HG02763 (cell line): ENCODE results near the gene HAL.

Experiments used
- ATAC-seq: cut with Tn5 transposase; IDR thresholded peaks from one replicate; pipeline ENCODE4 v1.9.1; 2021; ENCODE audit warnings: mild to moderate bottlenecking, moderate library complexity; ENCODE audit not compliant: unreplicated experiment

The HAL gene

DNA sequence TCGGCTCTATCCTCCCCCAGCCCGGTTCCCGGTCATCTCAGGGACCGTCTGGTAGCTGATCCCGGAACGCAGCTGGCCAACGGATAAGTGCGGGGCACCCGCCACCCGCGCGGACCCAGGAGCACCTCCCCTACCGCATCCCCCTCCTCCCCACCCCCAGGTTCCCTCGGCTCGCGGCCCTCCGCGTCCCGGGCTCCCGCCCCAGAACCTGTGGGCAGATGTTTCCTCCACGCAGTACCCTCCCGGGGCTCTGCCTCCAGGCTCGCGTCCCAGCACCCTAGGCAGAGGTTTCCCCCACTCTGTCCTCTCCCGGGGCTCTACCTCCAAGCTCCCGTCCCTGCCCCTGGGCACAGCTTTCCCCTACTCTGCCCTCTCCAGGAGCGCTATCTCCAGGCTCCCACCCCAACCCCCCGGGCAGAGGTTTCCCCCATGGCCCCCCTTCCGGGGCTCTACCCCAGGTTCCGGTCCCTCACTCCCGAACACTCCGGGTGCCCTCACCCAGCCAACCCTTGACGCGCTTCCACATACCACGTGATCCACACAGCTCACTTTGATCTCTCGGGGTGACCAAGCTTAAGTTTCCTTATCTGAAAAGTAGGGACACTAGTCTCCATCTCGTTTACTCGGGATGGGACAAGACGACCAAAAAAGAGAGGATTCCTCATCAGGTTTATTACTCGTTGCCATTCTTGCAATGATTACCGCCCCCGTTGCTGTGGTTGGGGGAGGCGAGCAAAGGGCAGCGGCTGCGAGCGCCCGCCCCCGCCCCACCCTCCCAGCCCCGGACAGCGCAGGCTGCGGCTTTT, 53.4 kb downstream of the HAL start, which contains the start of gene CCDC38:
TSS of gene CCDC38 (minus strand) at position 91 of the 806 bp plus-strand sequence. CDS start 6,105 bp downstream, outside the sequence.
- ATAC-seq = peak; percentile 98

DNA sequence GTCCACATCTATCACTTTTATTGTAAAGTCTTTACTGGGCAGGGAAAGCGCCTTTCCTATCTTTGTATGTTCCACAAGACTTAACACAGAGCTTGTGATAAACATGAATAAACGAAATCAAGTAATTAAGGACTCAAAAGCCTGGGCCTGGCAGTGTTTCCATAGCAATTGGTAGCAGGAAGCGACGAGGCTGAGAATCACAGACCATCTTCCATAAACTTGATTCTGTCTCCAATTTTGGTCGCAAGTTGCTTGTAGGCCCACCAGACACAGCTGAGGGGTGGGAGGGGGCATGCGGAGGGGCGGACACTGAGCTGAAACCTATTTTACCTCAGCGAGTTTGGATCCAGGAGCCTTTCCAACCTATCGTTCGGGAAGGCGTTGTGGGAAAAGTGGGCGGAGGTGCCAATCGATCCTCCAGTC, 54.0 kb downstream of the HAL start:
- ATAC-seq = no peak

DNA sequence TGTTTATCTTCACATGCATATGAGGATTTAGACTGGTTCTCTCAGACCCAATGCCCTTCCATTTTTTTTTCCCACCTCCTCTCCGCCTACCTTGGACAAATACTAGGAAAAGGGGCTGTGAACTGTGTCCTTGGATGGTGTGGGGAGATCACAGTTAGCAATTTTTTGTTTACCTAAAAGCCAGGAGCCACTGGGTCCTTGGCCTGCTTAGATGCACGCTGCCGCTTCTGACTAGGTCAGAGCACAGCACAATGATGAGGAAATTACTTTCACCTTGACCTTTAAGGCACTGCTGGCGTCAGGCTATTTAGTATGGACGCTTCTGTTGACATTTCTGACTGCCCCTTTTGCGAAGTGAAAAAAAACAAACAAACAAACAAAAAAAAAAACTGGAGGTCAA, 55.6 kb downstream of the HAL start:
- ATAC-seq = no peak
